Kidney (tissue), 14 donors: ENCODE results near the gene DNAJB1. TPM values are rescaled to one million over a fixed set of nuclear protein-coding genes. Genes with fewer than 3 reads are reported as not detected.
"Not testable (repeated sequence)": the region's sequence is repeated elsewhere in the genome, so short reads cannot be mapped to it uniquely, and the experiment has no call there.

Source experiments
- DNase-seq, 5 donors: peaks; one replicate each; pipeline ENCODE4 v3.0.0-alpha.2; 2013 to 2020
- FAIRE-seq: peaks from 2 replicates; lab custom pipeline; 2012; peaks lifted over from hg19 to GRCh38; lab: Jason Lieb, UNC
- H3K27ac ChIP-seq, 2 donors: one replicate each; pipeline ENCODE4 v1.7.0; 2013; ENCODE audit warnings: low read depth in 2 of 2, low read length in 2 of 2, inconsistent platforms in 1 of 2
- H3K27me3 ChIP-seq: one replicate; pipeline ENCODE4 v1.7.1; 2013; ENCODE audit warnings: low read length, inconsistent platforms; ENCODE audit not compliant: control insufficient read depth, insufficient read depth
- H3K36me3 ChIP-seq, 3 donors: one replicate each; pipeline versions ENCODE4 v1.7.0 to v1.7.1; 2013; ENCODE audit warnings: low read length in 3 of 3, control low read depth in 1 of 3, inconsistent platforms in 1 of 3; ENCODE audit not compliant: insufficient read depth in 3 of 3, control insufficient read depth in 2 of 3
- H3K4me1 ChIP-seq, 3 donors: one replicate each; pipeline versions ENCODE4 v1.7.0 to v1.7.1; 2013; ENCODE audit warnings: low read length in 3 of 3, inconsistent platforms in 1 of 3, low read depth in 1 of 3; ENCODE audit not compliant: control insufficient read depth in 2 of 3, insufficient read depth in 2 of 3
- H3K4me3 ChIP-seq, 3 donors: one replicate each; pipeline versions ENCODE4 v1.7.0 to v1.8.1; 2013; ENCODE audit warnings: low read length in 3 of 3, control low read depth in 1 of 3, inconsistent platforms in 1 of 3
- H3K9ac ChIP-seq, 3 donors: one replicate each; pipeline versions ENCODE4 v1.7.0 to v1.7.1; 2013; ENCODE audit warnings: low read length in 3 of 3, control low read depth in 1 of 3, inconsistent platforms in 1 of 3
- H3K9me3 ChIP-seq, 3 donors: one replicate each; pipeline versions ENCODE4 v1.7.0 to v1.7.1; 2013; ENCODE audit warnings: low read length in 3 of 3, control low read depth in 1 of 3, inconsistent platforms in 1 of 3; ENCODE audit not compliant: control insufficient read depth in 2 of 3, insufficient read depth in 1 of 3
- intact Hi-C: fragments of 100-400 bp; cut with DNase I; formaldehyde crosslinking; loops from one replicate; pipeline ENCODE4 v1.11.1; 2022
- polyA plus RNA-seq: library from polyadenylated mRNA; stranded (reverse); fragments of 350-450 nt; fragmentation: Illumina TruSeq; extraction: RNeasy Lipid Tissue Mini Kit (QIAGEN cat#74804); gene quantifications from one replicate; pipeline ENCODE4 v1.2.3, GENCODE V29; 2014; ENCODE audit warnings: low read depth, low replicate concordance; ENCODE audit not compliant: insufficient read depth
- total RNA-seq: library from RNA; stranded (reverse); fragmentation: NEBNext Ultra II Directional; extraction: Animal tissue kit (Norgen Biotek cat#: 25700); gene quantifications from one replicate; pipeline ENCODE4 v1.2.1, GENCODE V29; 2021
- TF ChIP-seq, protein P1 (sequence below): IDR thresholded peaks from 3 replicates; pipeline ENCODE4 v1.5.1; 2012; ENCODE audit warnings: mild to moderate bottlenecking, moderate library complexity, borderline replicate concordance; ENCODE audit not compliant: insufficient read depth; ENCODE audit errors: extremely low read depth
- donor health status: control.
- donor health status: control.
- donor health status: control.
- donor health status: control.
- donor health status: control.
- donor health status: DM: yes; HTN: yes; CAD: no.
- donor health status: Normal renal cell carcinoma (clear cell type).

The DNAJB1 gene
- total and polyA plus RNA-seq, 2 donors from 2014 or later, result 77.9 to 122 TPM

DNA sequence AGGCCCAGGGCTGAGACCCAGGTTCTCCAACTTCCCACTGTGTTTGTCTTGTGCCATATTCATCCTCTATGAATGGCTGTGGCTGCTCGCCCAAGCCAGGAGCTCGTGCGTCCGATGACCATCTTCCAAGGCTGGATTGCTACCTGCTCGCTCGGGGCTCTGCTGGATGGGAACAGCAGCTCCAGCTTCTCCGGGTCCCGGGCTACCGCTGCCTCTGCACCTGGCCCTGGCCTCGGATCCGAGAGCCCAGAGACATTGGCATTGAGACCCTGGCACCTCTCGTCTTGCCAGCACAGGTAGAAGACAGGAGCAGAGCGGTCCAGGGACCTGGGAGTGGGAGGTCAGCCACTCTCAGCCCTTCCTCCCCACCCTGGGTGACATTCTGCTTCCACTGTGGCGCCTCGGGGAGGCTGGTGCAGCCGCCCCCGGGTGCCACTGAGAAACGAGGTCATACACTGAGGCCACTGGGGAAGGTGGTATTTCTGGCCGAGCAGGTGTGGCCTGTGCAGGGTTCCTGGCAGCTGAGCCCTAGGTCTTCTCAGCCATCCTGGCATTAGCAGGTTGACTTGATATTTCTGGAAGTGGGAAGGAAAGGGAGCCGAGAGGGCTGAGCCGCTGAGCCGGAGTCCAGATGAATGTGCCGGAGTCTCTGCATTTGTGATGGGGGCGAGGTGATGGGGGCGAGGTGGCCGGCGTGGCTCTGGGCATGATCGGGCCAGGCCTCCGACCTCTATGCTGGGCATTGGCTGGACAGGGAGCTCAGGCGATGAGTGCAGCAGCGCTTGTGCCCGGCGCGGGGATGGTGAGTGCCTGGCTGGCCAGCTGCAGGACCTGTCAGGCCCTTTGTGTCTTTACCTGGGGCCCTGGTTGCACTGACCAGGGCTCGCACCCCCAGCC, 35.1 kb upstream of the DNAJB1 start:
- DNase-seq (no peak), FAIRE-seq (no peak)
- Histone ChIP-seq H3K36me3 (no peaks in the 10 kb centered on the region), H3K27ac (peak overlapping the region in 1 of 2 donors; percentile 32), H3K27me3 (no peaks in the 10 kb centered on the region), H3K4me1 (peaks cover 0 to 32% (median 18%) of the 10 kb centered on the region in 3 donors), H3K9me3 (no peaks in the 10 kb centered on the region), H3K4me3 (no peak overlapping the region), H3K9ac (peak overlapping the region in 1 of 3 donors; percentile 26)
- intact Hi-C loops, result no loop called here
- TF ChIP-seq, protein P1, sequence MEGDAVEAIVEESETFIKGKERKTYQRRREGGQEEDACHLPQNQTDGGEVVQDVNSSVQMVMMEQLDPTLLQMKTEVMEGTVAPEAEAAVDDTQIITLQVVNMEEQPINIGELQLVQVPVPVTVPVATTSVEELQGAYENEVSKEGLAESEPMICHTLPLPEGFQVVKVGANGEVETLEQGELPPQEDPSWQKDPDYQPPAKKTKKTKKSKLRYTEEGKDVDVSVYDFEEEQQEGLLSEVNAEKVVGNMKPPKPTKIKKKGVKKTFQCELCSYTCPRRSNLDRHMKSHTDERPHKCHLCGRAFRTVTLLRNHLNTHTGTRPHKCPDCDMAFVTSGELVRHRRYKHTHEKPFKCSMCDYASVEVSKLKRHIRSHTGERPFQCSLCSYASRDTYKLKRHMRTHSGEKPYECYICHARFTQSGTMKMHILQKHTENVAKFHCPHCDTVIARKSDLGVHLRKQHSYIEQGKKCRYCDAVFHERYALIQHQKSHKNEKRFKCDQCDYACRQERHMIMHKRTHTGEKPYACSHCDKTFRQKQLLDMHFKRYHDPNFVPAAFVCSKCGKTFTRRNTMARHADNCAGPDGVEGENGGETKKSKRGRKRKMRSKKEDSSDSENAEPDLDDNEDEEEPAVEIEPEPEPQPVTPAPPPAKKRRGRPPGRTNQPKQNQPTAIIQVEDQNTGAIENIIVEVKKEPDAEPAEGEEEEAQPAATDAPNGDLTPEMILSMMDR, result no peak

DNA sequence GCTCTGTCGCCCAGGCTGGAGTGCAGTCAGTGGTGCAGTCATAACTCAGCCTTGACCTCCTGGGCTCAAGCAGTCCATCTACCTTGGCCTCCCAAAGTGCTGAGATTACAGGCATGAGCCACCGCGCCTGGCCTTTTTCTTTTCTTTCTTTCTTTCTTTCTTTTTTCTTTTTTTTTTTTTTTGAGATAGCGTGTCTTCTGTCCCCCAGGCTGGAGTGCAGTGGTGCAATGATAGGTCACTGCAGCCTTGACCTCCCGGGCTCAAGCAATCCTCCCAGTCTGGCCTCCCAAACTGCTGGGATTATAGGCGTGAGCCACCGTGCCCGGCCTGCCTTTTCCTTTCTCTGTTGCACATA, 33.8 kb upstream of the DNAJB1 start:
- FAIRE-seq, H3K9me3 ChIP-seq, H3K36me3 ChIP-seq, intact Hi-C loops, DNase-seq, H3K27ac ChIP-seq, H3K27me3 ChIP-seq, H3K4me3 ChIP-seq: not testable (repeated sequence)
- Histone ChIP-seq H3K4me1 (peaks cover 0 to 32% (median 18%) of the 10 kb centered on the region in 3 donors), H3K9ac (peak overlapping the region in 1 of 3 donors; percentile 7)

DNA sequence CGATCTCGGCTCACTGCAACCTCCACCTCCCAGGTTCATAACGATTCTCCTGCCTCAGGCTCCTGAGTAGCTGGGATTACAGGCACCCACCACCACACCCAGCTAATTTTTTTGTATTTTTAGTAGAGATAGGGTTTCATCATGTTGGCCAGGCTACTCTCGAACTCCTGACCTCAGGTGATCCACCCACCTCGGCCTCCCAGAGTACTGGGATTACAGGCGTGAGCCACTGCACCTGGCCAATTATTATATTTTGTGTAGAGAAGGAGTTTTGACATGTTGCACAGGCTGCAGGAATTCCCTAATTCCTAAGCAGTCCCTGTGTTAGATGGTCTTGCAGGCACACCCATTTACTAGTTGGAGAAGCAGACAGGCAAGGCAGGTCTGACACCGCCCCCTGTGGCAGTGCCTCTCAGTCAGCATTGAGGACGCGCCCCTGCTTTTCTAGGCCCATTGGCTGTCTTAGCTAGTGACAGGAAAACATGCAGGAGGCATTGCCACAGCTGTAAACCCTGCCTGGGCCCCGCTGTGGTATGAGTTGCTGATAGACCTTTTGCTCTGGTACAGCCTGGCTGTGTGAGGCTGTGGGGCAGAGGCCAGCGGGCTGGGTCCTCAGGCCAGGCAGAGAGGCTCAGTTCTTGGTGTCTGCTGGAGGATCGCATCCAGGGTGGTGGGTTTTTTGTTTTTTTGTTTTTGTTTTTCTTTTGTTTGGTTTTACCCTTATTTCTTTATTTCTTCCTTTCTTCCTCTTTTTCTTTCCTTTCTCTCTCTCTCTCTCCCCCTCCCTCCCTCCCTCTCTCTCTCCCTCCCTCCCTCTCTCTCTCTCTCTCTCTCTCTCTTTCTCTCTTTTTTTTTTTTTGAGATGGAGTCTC, 33.2 kb upstream of the DNAJB1 start:
- FAIRE-seq, H3K9ac ChIP-seq, H3K27ac ChIP-seq, intact Hi-C loops, H3K4me3 ChIP-seq, H3K27me3 ChIP-seq, H3K36me3 ChIP-seq, H3K9me3 ChIP-seq: not testable (repeated sequence)
- DNase-seq, result peak; percentile 58 to 81 (median 73)
- H3K4me1 ChIP-seq, result peaks cover 0 to 28% (median 14%) of the 10 kb centered on the region in 3 donors
- TF ChIP-seq, protein P1, result peak; percentile 16
